ENCODE results near the gene CLNK. TPM values are rescaled to one million over a fixed set of nuclear protein-coding genes. Genes with fewer than 3 reads are reported as not detected.

Gene CLNK
- total RNA-seq, 2 donors from 2014 or later: 0.16 TPM; not detected in 1

DNA sequence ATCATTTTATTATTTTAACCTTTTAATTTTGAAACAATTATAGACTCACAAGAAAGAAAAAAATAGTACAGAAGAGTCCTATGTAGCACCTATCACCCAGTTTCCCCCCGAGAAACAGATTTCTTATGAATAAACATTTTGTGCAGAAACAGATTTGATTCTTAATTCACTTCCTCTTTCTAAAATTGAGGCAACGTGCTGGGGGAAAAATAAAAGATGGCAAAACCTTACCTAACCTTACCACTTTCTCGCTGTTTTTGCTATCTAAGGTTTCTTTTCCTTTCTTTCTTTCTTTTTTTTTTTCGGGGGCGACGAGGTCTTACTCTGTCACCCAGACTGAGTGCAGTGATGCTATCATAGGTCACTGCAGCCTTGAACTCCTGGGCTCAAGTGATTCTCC, 4.3 kb upstream of the CLNK start:
- H3K27ac ChIP-seq: no peak overlapping the region
- no peaks in the 10 kb centered on the region for H3K4me1 ChIP-seq
- DNase-seq: no peak
- no peaks in the 10 kb centered on the region for H3K9me3 ChIP-seq
- TF ChIP-seq, protein P1, sequence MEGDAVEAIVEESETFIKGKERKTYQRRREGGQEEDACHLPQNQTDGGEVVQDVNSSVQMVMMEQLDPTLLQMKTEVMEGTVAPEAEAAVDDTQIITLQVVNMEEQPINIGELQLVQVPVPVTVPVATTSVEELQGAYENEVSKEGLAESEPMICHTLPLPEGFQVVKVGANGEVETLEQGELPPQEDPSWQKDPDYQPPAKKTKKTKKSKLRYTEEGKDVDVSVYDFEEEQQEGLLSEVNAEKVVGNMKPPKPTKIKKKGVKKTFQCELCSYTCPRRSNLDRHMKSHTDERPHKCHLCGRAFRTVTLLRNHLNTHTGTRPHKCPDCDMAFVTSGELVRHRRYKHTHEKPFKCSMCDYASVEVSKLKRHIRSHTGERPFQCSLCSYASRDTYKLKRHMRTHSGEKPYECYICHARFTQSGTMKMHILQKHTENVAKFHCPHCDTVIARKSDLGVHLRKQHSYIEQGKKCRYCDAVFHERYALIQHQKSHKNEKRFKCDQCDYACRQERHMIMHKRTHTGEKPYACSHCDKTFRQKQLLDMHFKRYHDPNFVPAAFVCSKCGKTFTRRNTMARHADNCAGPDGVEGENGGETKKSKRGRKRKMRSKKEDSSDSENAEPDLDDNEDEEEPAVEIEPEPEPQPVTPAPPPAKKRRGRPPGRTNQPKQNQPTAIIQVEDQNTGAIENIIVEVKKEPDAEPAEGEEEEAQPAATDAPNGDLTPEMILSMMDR (IDR thresholded peaks at IDR 0.05): no peak
- no peaks in the 10 kb centered on the region for H3K27me3 ChIP-seq
- no peaks in the 10 kb centered on the region for H3K36me3 ChIP-seq
- H3K4me3 ChIP-seq: no peak overlapping the region
- intact Hi-C loops (cut with DNase I): no loop called here
- no peak overlapping the region for H3K9ac ChIP-seq (ENCODE audit: low read depth in 2 of 2, low read length in 2 of 2)

DNA sequence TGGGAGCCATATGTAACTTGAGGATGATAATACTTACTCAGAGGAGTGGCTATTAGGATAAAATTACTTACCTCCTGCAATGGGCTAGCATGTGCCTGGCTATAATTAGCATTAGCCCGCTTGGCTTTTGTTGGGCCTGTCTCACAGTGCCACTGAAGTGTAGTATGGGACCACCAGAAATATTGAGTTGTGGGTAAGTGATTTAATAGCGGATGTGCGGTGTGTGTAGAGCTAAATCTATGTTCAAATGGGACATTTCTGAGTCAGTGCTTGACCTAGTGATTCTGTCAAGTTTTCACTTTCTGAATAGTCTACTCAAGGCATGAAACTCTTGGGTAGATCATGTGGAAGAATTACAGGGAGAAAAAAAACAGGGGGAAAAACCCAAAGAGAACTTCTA, 3.5 kb upstream of the CLNK start:
- DNase-seq: no peak
- H3K27me3 ChIP-seq: no peaks in the 10 kb centered on the region
- no peaks in the 10 kb centered on the region for H3K9me3 ChIP-seq
- TF ChIP-seq, protein P1 (IDR thresholded peaks at IDR 0.05): no peak
- H3K27ac ChIP-seq: no peak overlapping the region
- no peaks in the 10 kb centered on the region for H3K4me1 ChIP-seq
- no peaks in the 10 kb centered on the region for H3K36me3 ChIP-seq
- H3K4me3 ChIP-seq: no peak overlapping the region
- H3K9ac ChIP-seq (ENCODE audit: low read depth in 2 of 2, low read length in 2 of 2): no peak overlapping the region
- intact Hi-C loops (cut with DNase I): no loop called here

DNA sequence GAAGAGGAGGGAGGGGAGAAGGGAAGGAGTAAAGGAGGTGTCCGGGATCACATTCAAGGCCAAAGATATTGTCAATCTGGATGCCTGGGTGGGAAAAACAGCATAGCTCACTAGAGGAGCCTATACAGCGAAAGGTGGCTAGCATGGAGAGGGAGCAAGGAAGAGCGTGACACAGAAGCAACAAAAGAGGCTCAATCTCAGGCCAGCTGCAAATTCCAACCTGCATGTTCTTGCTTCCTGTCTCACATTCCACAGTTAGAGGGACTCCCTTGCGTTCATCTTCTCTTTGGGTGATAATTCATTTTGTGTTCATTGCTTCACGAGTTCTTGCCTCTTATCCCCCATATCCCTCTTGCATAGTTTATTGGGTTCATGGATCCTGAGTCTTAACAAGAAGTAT, 3.0 kb upstream of the CLNK start:
- intact Hi-C loops (cut with DNase I): no loop called here
- Histone ChIP-seq H3K9me3 (no peaks in the 10 kb centered on the region), H3K4me3 (no peak overlapping the region)

DNA sequence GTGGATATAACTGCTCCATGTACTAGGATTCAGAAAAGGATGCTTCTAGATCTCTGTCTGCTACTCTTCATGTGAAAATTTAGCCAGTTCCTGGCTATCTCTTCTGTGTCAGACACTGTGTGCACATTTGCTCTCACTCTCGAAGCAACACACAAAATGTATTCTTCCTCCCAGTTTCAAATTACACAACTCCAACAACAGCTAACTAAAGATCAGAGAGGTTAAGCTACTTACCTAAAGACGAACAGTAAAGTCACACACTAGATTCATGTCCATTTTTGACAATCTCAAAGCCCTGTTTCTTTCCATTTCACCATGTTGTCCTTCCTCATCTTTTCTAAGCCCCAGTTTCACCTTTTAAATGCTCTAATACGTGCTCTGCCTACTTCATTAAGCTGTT, 2.2 kb downstream of the CLNK start:
- no peaks in the 10 kb centered on the region for H3K9me3 ChIP-seq
- H3K27me3 ChIP-seq: no peaks in the 10 kb centered on the region
- no peak for DNase-seq
- H3K4me1 ChIP-seq: no peaks in the 10 kb centered on the region
- H3K4me3 ChIP-seq: no peak overlapping the region
- H3K36me3 ChIP-seq: no peaks in the 10 kb centered on the region
- intact Hi-C loops (cut with DNase I): no loop called here
- H3K9ac ChIP-seq (ENCODE audit: low read depth in 2 of 2, low read length in 2 of 2): no peak overlapping the region
- no peak overlapping the region for H3K27ac ChIP-seq
- TF ChIP-seq, protein P1 (IDR thresholded peaks at IDR 0.05): no peak

More for the DNA sequence above, 3.0 kb upstream of the CLNK start:
- no peak overlapping the region for H3K9ac ChIP-seq (ENCODE audit: low read depth in 2 of 2, low read length in 2 of 2)
- H3K4me1 ChIP-seq: no peaks in the 10 kb centered on the region
- no peak for DNase-seq
- H3K27ac ChIP-seq: no peak overlapping the region
- TF ChIP-seq, protein P1 (IDR thresholded peaks at IDR 0.05): no peak
- no peaks in the 10 kb centered on the region for H3K36me3 ChIP-seq
- no peaks in the 10 kb centered on the region for H3K27me3 ChIP-seq

DNA sequence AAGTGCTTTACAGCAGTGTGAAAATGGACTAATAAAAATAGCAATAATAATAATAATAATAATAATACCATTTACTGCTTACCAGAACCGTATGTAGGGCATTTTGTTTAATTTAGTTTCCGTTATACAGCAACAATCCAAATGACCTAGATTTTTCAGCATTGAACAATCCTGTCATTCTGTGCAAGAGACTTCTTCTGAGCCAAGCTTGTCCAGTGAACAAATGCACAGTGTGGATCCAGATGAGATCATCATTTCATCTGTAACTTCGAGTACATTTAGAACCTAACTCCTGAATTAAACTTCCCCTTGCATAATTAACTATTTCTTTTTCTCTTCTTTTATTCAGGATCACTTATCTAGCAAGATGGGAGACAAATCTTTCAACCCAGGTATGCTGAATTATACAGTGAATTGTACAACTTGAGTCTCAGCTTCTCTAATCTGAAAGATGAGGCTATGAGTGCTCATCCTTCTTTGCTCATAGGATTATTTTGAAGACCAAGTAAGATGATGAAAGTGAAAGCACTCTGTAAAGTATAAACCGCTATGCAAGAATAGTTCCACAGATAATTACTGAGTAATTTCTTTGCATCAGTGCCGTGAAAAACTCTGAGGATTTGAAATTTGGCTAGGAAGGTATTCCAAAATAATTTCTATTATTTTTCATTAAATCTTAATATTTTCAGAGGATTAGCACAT, 6.6 kb downstream of the CLNK start:
- Histone ChIP-seq H3K27me3 (no peaks in the 10 kb centered on the region), H3K9me3 (no peaks in the 10 kb centered on the region), H3K4me3 (no peak overlapping the region), H3K27ac (no peak overlapping the region), H3K4me1 (no peaks in the 10 kb centered on the region), H3K9ac (ENCODE audit: low read depth in 2 of 2, low read length in 2 of 2) (no peak overlapping the region), H3K36me3 (no peaks in the 10 kb centered on the region)
- TF ChIP-seq, protein P1 (IDR thresholded peaks at IDR 0.05): no peak
- intact Hi-C loops (cut with DNase I): no loop called here
- no peak for DNase-seq

Data from colonic mucosa (tissue), 4 donors.